A673 (cell line): Measurements from ENCODE around the gene CARMIL1. TPM values are rescaled to one million over a fixed set of nuclear protein-coding genes. Genes with fewer than 3 reads are reported as not detected.

ENCODE experiments used
- BruUV-seq: library from RNA; stranded (reverse); fragments of 400-500 nt; replicated peaks from 2 replicates; lab custom pipeline; 2021; lab: Mats Ljungman, UMichigan
- CTCF ChIA-PET: fragments of 300-600 bp; sonication (Branson Sonifier 250); formaldehyde crosslinking; loops from one replicate; lab custom pipeline; 2022; ENCODE audit warnings: antibody characterized with exemption; lab: Charles Lee
- POLR2A ChIA-PET: fragments of 300-600 bp; sonication (Branson Sonifier 250); formaldehyde crosslinking; loops from one replicate; lab custom pipeline; 2022; ENCODE audit warnings: antibody characterized with exemption; ENCODE audit not compliant: low non-redundant PET; lab: Charles Lee
- DNase-seq: peaks from one replicate; pipeline ENCODE4 v3.0.0-alpha.2; 2015; ENCODE audit warnings: low spot score
- H3K27ac ChIP-seq: fragments of 200-600 bp; sonication (generic); 2 replicates; pipeline ENCODE4 v1.5.1; 2016; ENCODE audit warnings: mixed run types, low read depth, mild to moderate bottlenecking, mixed read lengths, antibody characterized with exemption, low read length; ENCODE audit not compliant: poor library complexity, severe bottlenecking
- H3K27me3 ChIP-seq: fragments of 200-600 bp; sonication (generic); replicated peaks from 2 replicates; pipeline ENCODE4 v1.6.1; 2017; ENCODE audit warnings: mixed run types, low read depth, mild to moderate bottlenecking, mixed read lengths, antibody characterized with exemption, low read length; ENCODE audit not compliant: insufficient read depth, poor library complexity
- H3K36me3 ChIP-seq: fragments of 200-600 bp; sonication (generic); 2 replicates; pipeline ENCODE4 v1.6.1; 2016; ENCODE audit warnings: mixed run types, mild to moderate bottlenecking, mixed read lengths, antibody characterized with exemption, low read length; ENCODE audit not compliant: insufficient read depth, poor library complexity, severe bottlenecking
- H3K4me1 ChIP-seq: fragments of 200-600 bp; sonication (generic); 2 replicates; pipeline ENCODE4 v1.6.1; 2017; ENCODE audit warnings: mixed run types, mild to moderate bottlenecking, mixed read lengths, antibody characterized with exemption, low read length; ENCODE audit not compliant: insufficient read depth, poor library complexity, severe bottlenecking
- H3K4me3 ChIP-seq: fragments of 200-600 bp; sonication (generic); 2 replicates; pipeline ENCODE4 v1.5.1; 2016; ENCODE audit warnings: low read depth, mixed run types, mild to moderate bottlenecking, mixed read lengths, low read length; ENCODE audit not compliant: poor library complexity, severe bottlenecking
- H3K9me3 ChIP-seq: fragments of 200-600 bp; sonication (generic); 2 replicates; pipeline ENCODE4 v1.6.1; 2016; ENCODE audit warnings: mixed run types, low read depth, mild to moderate bottlenecking, mixed read lengths, antibody characterized with exemption, low read length; ENCODE audit not compliant: poor library complexity, severe bottlenecking
- CTCF ChIP-seq: fragments of 300-800, 200-600 bp; sonication (generic); conservative IDR thresholded peaks from 2 replicates; pipeline ENCODE4 v1.5.1; 2017; ENCODE audit warnings: low read depth, mild to moderate bottlenecking, antibody characterized with exemption, low read length, moderate library complexity, mixed read lengths
- EZH2 ChIP-seq: fragments of 200-600 bp; sonication (generic); IDR thresholded peaks from 2 replicates; pipeline ENCODE4 v1.6.1; 2017; ENCODE audit warnings: borderline replicate concordance, low read depth, mild to moderate bottlenecking, mixed read lengths, antibody characterized with exemption, low read length; ENCODE audit not compliant: poor library complexity, severe bottlenecking
- intact Hi-C: fragments of 100-400 bp; cut with micrococcal nuclease; formaldehyde crosslinking; loops from one replicate; pipeline ENCODE4 v1.10.0; 2022; ENCODE audit not compliant: unreplicated experiment
- total RNA-seq: library from RNA; stranded (reverse); gene quantifications from 2 replicates; pipeline ENCODE4 v1.2.3, GENCODE V29; 2021

The CARMIL1 gene
- total RNA-seq, 1 experiment from 2014 or later, result 7.2 TPM

- H3K4me3 ChIP-seq, result no peak overlapping the region
- DNase-seq, result no peak
- no TSS peak for BruUV-seq
- no peaks in the 10 kb centered on the region for H3K27me3 ChIP-seq
- TF ChIP-seq CTCF (no peak), EZH2 (no peak)
- peaks cover 3% of the 10 kb centered on the region for H3K4me1 ChIP-seq
- no peaks in the 10 kb centered on the region for H3K36me3 ChIP-seq
- H3K9me3 ChIP-seq, result no peaks in the 10 kb centered on the region
- intact Hi-C loops, result no loop called here
- POLR2A ChIA-PET, result no interaction called here
- CTCF ChIA-PET, result no interaction called here
- no peak overlapping the region for H3K27ac ChIP-seq
Observed at GRCh38 chr6:25415701-25416100, 136.5 kb downstream of the CARMIL1 start.

DNA sequence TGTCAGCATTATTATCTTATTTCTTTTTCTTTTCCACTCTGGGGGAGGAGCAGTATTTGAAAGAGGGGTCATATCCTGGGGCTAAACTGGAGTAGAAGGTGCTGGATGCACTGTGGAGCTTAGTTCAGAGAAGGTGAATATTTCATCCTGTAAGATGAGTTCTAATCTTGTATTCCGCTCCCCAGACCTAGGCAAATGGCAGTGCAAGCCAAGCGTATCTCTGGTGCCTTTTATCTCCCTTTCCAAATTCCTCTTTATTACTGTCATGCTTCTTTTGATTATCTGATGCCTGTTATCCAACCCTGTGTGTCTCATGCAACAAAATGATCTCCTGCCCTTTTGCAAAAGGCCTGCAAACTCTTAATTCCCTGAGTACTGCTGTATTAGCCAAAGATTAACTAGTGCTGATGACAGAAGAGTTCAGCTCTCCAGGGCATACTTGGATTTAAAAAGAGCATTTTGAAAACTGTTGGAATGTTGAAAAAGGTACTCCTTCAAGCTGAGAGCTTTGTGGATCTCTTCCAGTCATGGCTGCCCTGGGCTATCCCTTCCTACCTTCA, 138.0 kb downstream of the CARMIL1 start:
- H3K27me3 ChIP-seq, result no peaks in the 10 kb centered on the region
- H3K4me1 ChIP-seq, result peaks cover 3% of the 10 kb centered on the region
- intact Hi-C loops, result no loop called here
- no peak overlapping the region for H3K27ac ChIP-seq
- no peak for TF ChIP-seq EZH2
- TF ChIP-seq CTCF, result no peak
- ChIA-PET POLR2A (no interaction called here), CTCF (no interaction called here)
- H3K9me3 ChIP-seq, result no peaks in the 10 kb centered on the region
- no peak overlapping the region for H3K4me3 ChIP-seq
- DNase-seq, result no peak
- no TSS peak for BruUV-seq
- no peaks in the 10 kb centered on the region for H3K36me3 ChIP-seq

DNA sequence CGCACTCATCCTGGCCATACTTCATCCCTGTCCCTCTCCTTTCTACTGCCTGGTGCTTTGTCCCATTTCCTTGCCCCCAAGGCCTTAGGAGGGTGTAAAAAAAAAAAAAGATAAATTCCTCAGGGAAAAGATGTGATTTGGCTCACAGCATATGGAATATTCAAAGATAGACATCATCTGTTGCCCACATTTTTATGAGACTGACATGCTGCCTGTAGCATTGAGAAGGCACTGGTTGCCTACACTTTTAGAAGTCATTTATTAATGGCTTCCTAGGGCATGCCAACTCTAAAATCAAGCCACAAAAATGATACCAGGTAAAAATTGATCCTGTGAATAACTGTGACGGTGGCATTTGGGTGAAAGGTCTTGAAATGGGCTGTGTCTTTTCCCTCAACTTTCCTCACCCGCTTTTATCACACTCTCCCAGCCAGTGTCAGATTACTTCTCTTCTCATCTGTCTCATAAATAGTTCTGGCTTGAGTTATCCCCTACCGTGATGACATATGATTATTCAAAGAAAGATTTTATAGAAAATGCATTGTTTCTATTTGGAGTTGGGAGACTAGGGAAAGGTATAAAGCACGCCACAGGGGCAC, 139.4 kb downstream of the CARMIL1 start:
- intact Hi-C loops, result no loop called here
- Histone ChIP-seq H3K36me3 (no peaks in the 10 kb centered on the region), H3K27ac (no peak overlapping the region), H3K9me3 (no peaks in the 10 kb centered on the region), H3K4me3 (no peak overlapping the region), H3K27me3 (no peaks in the 10 kb centered on the region), H3K4me1 (peaks cover 1% of the 10 kb centered on the region)
- ChIA-PET POLR2A (no interaction called here), CTCF (no interaction called here)
- TF ChIP-seq CTCF (no peak), EZH2 (no peak)
- no TSS peak for BruUV-seq
- no peak for DNase-seq
